ENCODE measurements around the gene SYT2.
A peak's percentile ranks its signal among the peaks of the same experiment; 100 is the strongest.

SYT2 gene

GRCh38 chr1:202708456-202709275 lies 1.6 kb downstream of the SYT2 start:
- DNase-seq (ENCODE audit: extremely low spot score, insufficient read length, low read depth) = no peak
- no peak for FAIRE-seq

GRCh38 chr1:202706851-202707250 lies 3.4 kb downstream of the SYT2 start:
- DNase-seq (ENCODE audit: extremely low spot score, insufficient read length, low read depth) (no peak), FAIRE-seq (no peak)

DNA sequence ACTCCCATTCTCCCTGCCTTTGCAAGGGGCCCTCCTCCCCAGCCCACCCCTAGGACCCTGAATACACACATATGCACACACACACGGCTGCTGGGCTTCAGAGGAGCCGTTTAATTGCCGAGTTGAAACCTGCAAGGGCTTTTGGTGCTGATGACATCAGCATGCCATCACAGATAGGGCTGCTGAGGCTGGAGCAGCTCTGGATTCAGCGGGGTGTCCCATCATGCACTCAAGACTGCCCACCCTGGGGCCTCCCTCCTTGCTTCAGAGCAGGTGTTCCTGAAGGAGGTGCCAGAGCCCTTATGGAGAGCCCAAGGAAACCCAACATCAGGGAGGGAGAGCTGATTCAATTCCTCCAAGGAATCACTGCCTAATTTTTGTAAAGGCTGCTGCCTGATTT lies 5.7 kb downstream of the SYT2 start:
- FAIRE-seq (no peak), DNase-seq (ENCODE audit: extremely low spot score, insufficient read length, low read depth) (no peak)

DNA sequence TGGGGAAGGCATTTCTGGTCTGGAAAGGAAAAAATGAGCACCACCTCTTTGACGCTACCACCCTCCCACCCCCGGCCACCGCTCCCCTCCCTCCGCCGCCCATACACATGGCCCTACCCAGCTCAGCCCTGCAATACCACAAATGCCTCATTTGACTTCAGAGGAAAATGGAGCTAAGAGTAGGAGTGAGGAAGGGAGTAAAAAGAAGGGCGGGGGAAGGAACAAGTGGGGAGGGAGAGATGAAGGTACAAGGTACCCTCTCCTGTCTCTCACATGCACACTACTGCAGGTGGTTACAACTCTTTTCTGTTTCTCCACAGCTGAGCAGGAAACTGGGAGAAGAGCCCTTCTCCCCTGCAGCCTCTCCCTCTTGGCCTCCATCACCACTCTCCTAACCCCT lies 7.1 kb downstream of the SYT2 start:
- DNase-seq (ENCODE audit: extremely low spot score, insufficient read length, low read depth) = no peak
- FAIRE-seq = no peak

- no peak for DNase-seq (ENCODE audit: extremely low spot score, insufficient read length, low read depth)
- FAIRE-seq = no peak
These were observed 8.2 kb downstream of the SYT2 start for GRCh38 chr1:202702088-202702487.

GRCh38 chr1:202701200-202701599 lies 9.1 kb downstream of the SYT2 start:
- DNase-seq (ENCODE audit: extremely low spot score, insufficient read length, low read depth) = no peak
- FAIRE-seq = no peak

DNA sequence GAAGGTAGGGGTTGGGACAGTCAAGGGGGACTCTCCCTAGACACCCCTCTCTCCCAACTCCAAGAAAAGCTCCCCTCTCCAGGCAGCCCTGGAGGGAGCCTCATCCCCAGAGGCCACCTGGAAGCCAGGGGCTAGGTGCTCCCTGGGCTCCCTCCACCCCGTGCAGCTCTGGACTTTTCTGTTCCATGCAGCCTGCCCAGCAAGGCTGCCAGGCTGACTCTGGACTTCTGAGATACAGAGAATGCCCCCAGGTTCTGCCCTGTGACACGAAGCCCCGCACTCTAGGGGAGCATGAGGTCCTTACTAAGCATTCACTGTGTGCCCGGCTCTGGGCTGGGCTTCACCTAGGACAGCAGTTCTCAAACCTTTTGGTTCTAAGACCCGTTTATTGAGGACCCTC lies 10.2 kb downstream of the SYT2 start:
- FAIRE-seq = no peak
- no peak for DNase-seq (ENCODE audit: extremely low spot score, insufficient read length, low read depth)

GRCh38 chr1:202698276-202698675 lies 12.0 kb downstream of the SYT2 start:
- no peak for DNase-seq (ENCODE audit: extremely low spot score, insufficient read length, low read depth)
- no peak for FAIRE-seq

- no peak for DNase-seq (ENCODE audit: extremely low spot score, insufficient read length, low read depth)
- FAIRE-seq = no peak
These were observed 13.2 kb downstream of the SYT2 start for GRCh38 chr1:202697038-202697437.

DNA sequence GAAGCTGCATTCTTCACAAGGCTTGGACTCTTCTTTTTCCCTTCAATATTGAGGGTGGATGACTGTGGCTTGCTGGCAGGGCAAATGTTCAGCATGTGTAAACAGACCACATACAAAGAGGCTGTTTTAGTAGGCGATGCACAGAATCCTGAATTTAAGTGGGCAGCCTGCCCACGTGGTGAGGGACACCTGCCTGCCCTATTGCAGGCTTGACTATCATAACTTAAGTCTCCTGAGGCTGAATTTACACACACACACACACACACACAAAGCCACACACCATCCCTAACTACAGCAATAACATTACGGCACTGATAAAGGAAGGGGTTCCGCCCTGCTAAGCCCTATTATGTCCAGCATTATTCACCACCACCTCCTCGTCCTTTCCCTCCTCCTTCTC lies 15.9 kb downstream of the SYT2 start:
- DNase-seq (ENCODE audit: extremely low spot score, insufficient read length, low read depth) (no peak), FAIRE-seq (no peak)

- FAIRE-seq = peak; percentile 74
- peak; percentile 29 for DNase-seq (ENCODE audit: extremely low spot score, insufficient read length, low read depth)
These were observed 17.2 kb downstream of the SYT2 start for GRCh38 chr1:202692959-202693555.

DNA sequence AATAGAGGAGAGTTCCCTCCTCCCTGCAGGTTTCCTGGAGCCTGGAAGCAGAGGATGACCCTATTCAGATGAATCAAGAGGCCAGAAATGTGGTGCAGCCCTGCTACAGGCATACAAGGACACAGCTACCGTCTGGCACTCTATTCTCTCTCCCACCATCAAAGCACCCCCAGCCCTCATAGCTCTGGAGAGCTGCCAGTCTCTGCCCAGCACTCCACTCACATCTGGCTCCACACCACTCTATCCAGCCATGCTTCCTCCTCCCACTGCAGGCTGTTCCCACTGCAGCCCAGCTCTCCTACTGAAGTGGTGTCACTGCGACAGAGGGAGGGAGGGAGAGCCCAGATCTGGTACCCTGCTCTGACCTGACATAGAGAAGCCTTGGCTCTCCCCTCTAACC lies 18.4 kb downstream of the SYT2 start:
- FAIRE-seq (no peak), DNase-seq (ENCODE audit: extremely low spot score, insufficient read length, low read depth) (no peak)

DNA sequence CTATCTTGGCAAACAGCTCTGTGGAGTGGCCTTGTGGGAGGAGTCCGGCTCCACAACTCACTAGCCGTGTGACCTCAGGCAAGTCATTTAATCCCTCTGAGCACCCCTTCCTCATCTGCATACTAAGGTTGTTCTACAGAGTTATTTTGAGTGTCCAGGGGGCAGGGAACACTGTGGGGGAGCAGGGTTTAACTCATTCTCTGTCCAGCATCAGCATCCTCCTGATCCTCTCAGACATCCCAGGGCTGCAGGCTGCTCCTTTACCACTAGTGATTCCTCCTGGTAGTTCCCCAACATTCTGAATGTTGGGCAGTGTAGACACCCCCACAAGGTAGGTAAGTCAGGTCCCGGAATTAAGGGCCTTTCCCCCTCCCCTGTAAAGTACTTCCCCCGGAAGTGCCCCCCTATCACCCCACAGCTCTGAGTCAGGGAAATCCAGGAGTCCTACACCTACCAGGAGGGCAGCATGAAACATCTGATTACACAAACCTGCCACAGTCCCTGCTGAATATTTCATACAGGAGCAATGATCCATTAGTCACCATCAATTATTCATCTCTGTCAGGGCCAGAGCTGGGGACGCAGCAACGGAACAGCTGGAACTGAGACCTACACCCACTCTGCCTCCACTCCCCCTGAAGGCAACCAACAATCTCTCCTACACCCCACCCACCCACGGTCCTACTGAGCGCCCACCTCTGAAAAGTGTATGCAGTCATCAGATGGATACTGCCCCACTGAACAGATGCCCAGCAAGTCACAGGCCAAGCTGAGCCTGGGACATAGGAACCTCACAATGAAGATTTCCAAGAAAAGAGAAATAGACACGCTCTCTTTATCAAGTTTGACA lies 20.5 kb downstream of the SYT2 start:
- no peak for FAIRE-seq
- DNase-seq (ENCODE audit: extremely low spot score, insufficient read length, low read depth) = no peak

- FAIRE-seq (no peak), DNase-seq (ENCODE audit: extremely low spot score, insufficient read length, low read depth) (no peak)
These were observed 21.2 kb downstream of the SYT2 start for GRCh38 chr1:202689082-202689481.

DNA sequence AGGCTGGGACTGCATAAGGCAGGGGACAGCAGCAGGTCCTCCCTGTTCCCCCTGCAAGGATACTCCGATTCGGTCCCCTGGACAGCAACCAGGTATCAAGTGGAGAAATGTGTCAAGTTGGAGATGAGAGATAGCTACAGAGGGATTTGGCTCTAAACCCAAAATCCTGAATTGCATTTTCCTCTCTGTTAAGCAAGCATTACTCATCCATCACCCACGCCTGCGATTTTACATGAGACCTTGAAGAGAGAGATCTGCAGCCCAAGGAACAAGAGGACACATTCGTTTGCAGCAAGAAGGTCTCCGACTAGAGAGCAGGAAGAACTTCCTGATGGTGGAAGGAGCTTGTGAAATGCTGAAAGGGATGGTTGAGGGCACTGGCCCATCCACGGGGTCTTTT lies 21.9 kb downstream of the SYT2 start:
- FAIRE-seq = no peak
- no peak for DNase-seq (ENCODE audit: extremely low spot score, insufficient read length, low read depth)

DNA sequence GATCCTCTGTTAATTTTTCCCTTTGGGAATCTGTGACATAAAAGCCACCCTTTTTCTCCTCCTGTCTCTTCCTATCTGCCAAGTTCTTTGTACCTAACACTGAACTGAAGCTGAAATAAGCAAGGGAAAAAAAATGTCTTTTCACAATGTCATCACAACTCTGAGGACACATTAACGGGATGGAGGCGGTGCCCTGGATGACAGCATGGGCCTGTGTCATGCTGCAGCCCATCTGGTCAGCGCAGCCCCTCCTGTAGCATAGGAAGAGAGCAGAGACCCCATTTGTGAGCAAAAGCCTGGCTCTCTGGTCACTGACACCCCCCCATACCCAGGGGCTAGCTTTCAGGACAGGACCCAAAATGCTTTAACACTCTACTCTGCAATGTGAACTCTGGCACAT lies 22.5 kb downstream of the SYT2 start:
- DNase-seq (ENCODE audit: extremely low spot score, insufficient read length, low read depth) (no peak), FAIRE-seq (no peak)

GRCh38 chr1:202687370-202687769 lies 22.9 kb downstream of the SYT2 start:
- FAIRE-seq (no peak), DNase-seq (ENCODE audit: extremely low spot score, insufficient read length, low read depth) (no peak)

- FAIRE-seq = no peak
- DNase-seq (ENCODE audit: extremely low spot score, insufficient read length, low read depth) = no peak
These were observed 24.6 kb downstream of the SYT2 start for GRCh38 chr1:202685641-202686040.

- no peak for FAIRE-seq
- DNase-seq (ENCODE audit: extremely low spot score, insufficient read length, low read depth) = no peak
These were observed 25.5 kb downstream of the SYT2 start for GRCh38 chr1:202684716-202685115.

GRCh38 chr1:202683029-202683428 lies 27.2 kb downstream of the SYT2 start:
- no peak for FAIRE-seq
- no peak for DNase-seq (ENCODE audit: extremely low spot score, insufficient read length, low read depth)

GRCh38 chr1:202682477-202682876 lies 27.8 kb downstream of the SYT2 start:
- no peak for DNase-seq (ENCODE audit: extremely low spot score, insufficient read length, low read depth)
- no peak for FAIRE-seq

All from GM18507 (cell line).